ENCODE data around the gene GRAP2. TPM values are rescaled to one million over a fixed set of nuclear protein-coding genes. Genes with fewer than 3 reads are reported as not detected.
A peak's percentile ranks its signal among the peaks of the same experiment; 100 is the strongest.

GRAP2 gene
- total and polyA plus RNA-seq, 2 of the 8 experiments (the other 6 are each of a cell fraction or from before 2014, with no cell fraction given), result 0.08 TPM; not detected in 1

GRCh38 chr22:39994566-39995392 is 93.9 kb downstream of the GRAP2 start, which contains the start of gene FAM83F (continued):
- no peak for TF ChIP-seq CHD7 (IDR thresholded peaks at IDR 0.05; ENCODE audit: insufficient replicate concordance, low read length)
- TF ChIP-seq RFX5 (IDR thresholded peaks at IDR 0.05; ENCODE audit: borderline replicate concordance, low read depth, low read length), result no peak
- TF ChIP-seq SIX5 (IDR thresholded peaks at IDR 0.05; ENCODE audit: low read depth, low read length), result no peak
- TF ChIP-seq JUN (IDR thresholded peaks at IDR 0.05; ENCODE audit: low read depth, low read length), result no peak
- peak; percentile 53 for TF ChIP-seq KDM4A (IDR thresholded peaks at IDR 0.05; ENCODE audit: low read depth, low read length, severe bottlenecking)
- TF ChIP-seq SP2 (IDR thresholded peaks at IDR 0.05; ENCODE audit: low read length), result no peak
- no peak for TF ChIP-seq TEAD4 (IDR thresholded peaks at IDR 0.05; ENCODE audit: low read depth, low read length)
- TF ChIP-seq CEBPB (IDR thresholded peaks at IDR 0.05; ENCODE audit: low read depth, low read length), result no peak
- TF ChIP-seq BACH1 (IDR thresholded peaks at IDR 0.05; ENCODE audit: low read length), result no peak
- no peak for TF ChIP-seq KDM1A (IDR thresholded peaks at IDR 0.05; ENCODE audit: borderline replicate concordance, low read length)
- no peak for TF ChIP-seq POLR2A (IDR thresholded peaks at IDR 0.05; ENCODE audit: control extremely low read depth in 1 of 2, low read depth in 2 of 2, low read length in 2 of 2)
- TF ChIP-seq YY1 (IDR thresholded peaks at IDR 0.05; ENCODE audit: low read depth, low read length), result no peak

All from H1 (cell line).